PC-3 (cell line): ENCODE results near the gene CCDC32. TPM values are rescaled to one million over a fixed set of nuclear protein-coding genes. Genes with fewer than 3 reads are reported as not detected.

Experiments
- ATAC-seq: fragments of 200-7000 bp; cut with Tn5 transposase; 2 replicates; pipeline ENCODE4 v1.9.1; 2020; ENCODE audit warnings: mild to moderate bottlenecking, moderate library complexity
- BruUV-seq: library from RNA; stranded (reverse); fragments of 400-500 nt; replicated peaks from 2 replicates; lab custom pipeline; 2021; lab: Mats Ljungman, UMichigan
- CTCF ChIA-PET: fragments of 300-600 bp; sonication (Branson Sonifier 250); formaldehyde crosslinking; loops from one replicate; lab custom pipeline; 2022; ENCODE audit warnings: antibody characterized with exemption; lab: Charles Lee
- POLR2A ChIA-PET: fragments of 300-600 bp; sonication (Branson Sonifier 250); formaldehyde crosslinking; loops from one replicate; lab custom pipeline; 2022; ENCODE audit warnings: antibody characterized with exemption; ENCODE audit not compliant: unreplicated experiment; lab: Charles Lee
- DNase-seq: peaks from one replicate; pipeline ENCODE4 v3.0.0-alpha.2; 2015
- H2AFZ ChIP-seq: fragments of 300-600 bp; sonication (generic); 2 replicates; pipeline ENCODE4 v1.6.0; 2016; ENCODE audit warnings: antibody characterized with exemption, low read length
- H3F3A ChIP-seq: fragments of 300-600 bp; sonication (generic); one replicate; pipeline ENCODE4 v1.6.0; 2017; ENCODE audit warnings: antibody characterized with exemption, low read length, control low read depth, mild to moderate bottlenecking; ENCODE audit not compliant: unreplicated experiment
- H3K27ac ChIP-seq: fragments of 300-600 bp; sonication (generic); 2 replicates; pipeline ENCODE4 v1.5.1; 2016; ENCODE audit warnings: mild to moderate bottlenecking, low read length
- H3K27me3 ChIP-seq: fragments of 300-600 bp; sonication (generic); 2 replicates; pipeline ENCODE4 v1.6.1; 2016; ENCODE audit warnings: low read length, mixed read lengths
- H3K36me3 ChIP-seq: fragments of 300-600 bp; sonication (generic); 2 replicates; pipeline ENCODE4 v1.6.1; 2016; ENCODE audit warnings: low read depth, mixed run types, low read length, mixed read lengths
- H3K4me1 ChIP-seq: fragments of 300-600 bp; sonication (generic); 2 replicates; pipeline ENCODE4 v1.5.1; 2016; ENCODE audit warnings: low read length; ENCODE audit not compliant: insufficient read depth
- H3K4me2 ChIP-seq: fragments of 300-600 bp; sonication (generic); 2 replicates; pipeline ENCODE4 v1.6.0; 2016; ENCODE audit warnings: low read length
- H3K4me3 ChIP-seq: fragments of 300-600 bp; sonication (generic); 2 replicates; pipeline ENCODE4 v1.5.1; 2016; ENCODE audit warnings: mild to moderate bottlenecking, low read length, mixed read lengths
- H3K79me2 ChIP-seq: fragments of 300-600 bp; sonication (generic); 2 replicates; pipeline ENCODE4 v1.6.1; 2017; ENCODE audit warnings: low read length, mixed read lengths
- H3K9ac ChIP-seq: fragments of 300-600 bp; sonication (generic); 2 replicates; pipeline ENCODE4 v1.6.0; 2016; ENCODE audit warnings: mild to moderate bottlenecking, low read length
- H3K9me2 ChIP-seq: fragments of 300-600 bp; sonication (generic); replicated peaks from 2 replicates; pipeline ENCODE4 v1.6.1; 2016; ENCODE audit warnings: mixed run types, low read length, mixed read lengths
- H3K9me3 ChIP-seq: fragments of 300-600 bp; sonication (generic); 2 replicates; pipeline ENCODE4 v1.6.1; 2016; ENCODE audit warnings: low read length, mixed read lengths
- H4K20me1 ChIP-seq: fragments of 300-600 bp; sonication (generic); 2 replicates; pipeline ENCODE4 v1.6.1; 2016; ENCODE audit warnings: low read length, mixed read lengths
- CTCF ChIP-seq: fragments of 300-600 bp; sonication (generic); conservative IDR thresholded peaks from 2 replicates; pipeline ENCODE4 v1.5.1; 2017; ENCODE audit warnings: antibody characterized with exemption, low read depth, mild to moderate bottlenecking, low read length
- EZH2 ChIP-seq: fragments of 300-600 bp; sonication (generic); IDR thresholded peaks from one replicate; pipeline ENCODE4 v1.6.1; 2017; ENCODE audit warnings: antibody characterized with exemption, mild to moderate bottlenecking, low read length; ENCODE audit not compliant: unreplicated experiment
- EZH2phosphoT487 ChIP-seq: fragments of 300-600 bp; sonication (generic); IDR thresholded peaks from 2 replicates; pipeline ENCODE4 v1.6.1; 2018; ENCODE audit warnings: mild to moderate bottlenecking, antibody characterized with exemption, low read length, borderline replicate concordance
- intact Hi-C: fragments of 100-400 bp; cut with micrococcal nuclease; formaldehyde crosslinking; loops from 2 replicates; pipeline ENCODE4 v1.9.0; 2023
- total RNA-seq: library from RNA; depleted of rRNA; stranded (reverse); fragments of >200 nt; gene quantifications from 2 replicates; pipeline ENCODE4 v1.2.3, GENCODE V29; 2014

The CCDC32 gene
- total RNA-seq, 1 experiment from 2014 or later: 16.1 TPM

GRCh38 chr15:40595219-40595618 is 30.4 kb upstream of the CCDC32 start:
- Histone ChIP-seq H3K79me2 (peaks cover 61% of the 10 kb centered on the region), H3K27me3 (no peaks in the 10 kb centered on the region), H3K9ac (peak overlapping the region; percentile 84), H3F3A (no peaks in the 10 kb centered on the region), H3K36me3 (no peaks in the 10 kb centered on the region), H3K4me1 (peaks cover 13% of the 10 kb centered on the region; the same call in 1 of the 2 replicates), H3K27ac (no peak overlapping the region), H3K4me3 (peak overlapping the region; percentile 98), H3K9me3 (no peaks in the 10 kb centered on the region), H3K9me2 (no peaks in the 10 kb centered on the region), H4K20me1 (no peaks in the 10 kb centered on the region), H3K4me2 (peak overlapping the region; percentile 87), H2AFZ (peak overlapping the region; percentile 95)
- CTCF ChIA-PET: no interaction called here
- DNase-seq: no peak
- TF ChIP-seq CTCF: no peak
- no peak for TF ChIP-seq EZH2
- TF ChIP-seq EZH2phosphoT487: no peak
- no TSS peak for BruUV-seq
- intact Hi-C loops: loop anchor here (2.0 to 10.0 kb wide), 3 partner anchors 84 to 300 kb away; partner anchors contain the start of genes RAD51 and VPS18
- no peak for ATAC-seq
- POLR2A ChIA-PET: no interaction called here

GRCh38 chr15:40594429-40594836 is 29.6 kb upstream of the CCDC32 start:
- no peaks in the 10 kb centered on the region for H3K9me3 ChIP-seq
- peak; percentile 54 for DNase-seq

More at GRCh38 chr15:40594429-40594836, 29.6 kb upstream of the CCDC32 start:
- no peak for TF ChIP-seq EZH2phosphoT487
- TF ChIP-seq EZH2: no peak
- no peak for TF ChIP-seq CTCF
- ChIA-PET CTCF (no interaction called here), POLR2A (no interaction called here)
- Histone ChIP-seq H3F3A (no peaks in the 10 kb centered on the region), H3K9me2 (no peaks in the 10 kb centered on the region), H3K4me2 (peak overlapping the region; percentile 87), H4K20me1 (no peaks in the 10 kb centered on the region), H3K9ac (peak overlapping the region; percentile 84), H3K79me2 (peaks cover 53% of the 10 kb centered on the region), H3K4me3 (peak overlapping the region; percentile 98), H3K27me3 (no peaks in the 10 kb centered on the region), H2AFZ (peak overlapping the region; percentile 95), H3K27ac (peak overlapping the region; percentile 85), H3K36me3 (no peaks in the 10 kb centered on the region), H3K4me1 (peaks cover 16% of the 10 kb centered on the region; the same call in 1 of the 2 replicates)
- BruUV-seq: no TSS peak
- intact Hi-C loops: loop anchor here (2.0 to 10.0 kb wide), 4 partner anchors 84 to 300 kb away; partner anchors contain the start of genes RAD51 and VPS18
- ATAC-seq: peak; percentile 71
